ENCODE measurements around the gene PRKCZ. TPM values are rescaled to one million over a fixed set of nuclear protein-coding genes. Genes with fewer than 3 reads are reported as not detected.

The PRKCZ gene
- total and polyA plus RNA-seq, 2 of the 4 experiments (the other 2 are of a cell fraction), result 2.0 to 3.5 TPM

DNA sequence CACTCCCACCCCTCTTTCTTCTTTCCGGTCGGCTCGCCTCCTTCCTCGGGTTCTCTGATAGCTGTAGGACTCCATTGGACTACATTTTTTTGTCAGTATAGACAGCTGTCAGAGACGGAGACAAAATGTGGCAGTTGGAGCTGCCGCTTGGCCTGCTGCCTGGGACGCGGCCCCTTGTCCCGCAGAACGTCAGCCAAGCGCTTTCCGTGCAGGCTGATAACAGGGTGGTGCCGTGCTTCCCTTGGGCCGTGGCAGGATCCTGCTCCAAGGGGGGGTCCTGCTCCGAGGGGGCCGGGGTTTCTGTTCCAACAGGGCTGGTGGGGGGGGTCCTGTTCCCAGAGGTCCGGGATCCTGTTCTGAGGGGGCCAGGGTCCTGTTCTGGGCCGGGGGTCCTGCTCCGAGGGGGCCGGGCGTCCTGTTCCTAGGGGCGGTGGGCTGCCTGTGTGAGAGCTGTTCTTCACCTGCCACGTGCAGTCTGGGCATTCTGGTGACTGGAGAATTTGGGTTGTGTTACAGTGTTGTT is 182.8 kb downstream of the PRKCZ start:
- dilution Hi-C loops (cut with HindIII; ENCODE audit: low sequenced_read_pairs, unreplicated experiment), result no loop called here
- TF ChIP-seq, protein P1, sequence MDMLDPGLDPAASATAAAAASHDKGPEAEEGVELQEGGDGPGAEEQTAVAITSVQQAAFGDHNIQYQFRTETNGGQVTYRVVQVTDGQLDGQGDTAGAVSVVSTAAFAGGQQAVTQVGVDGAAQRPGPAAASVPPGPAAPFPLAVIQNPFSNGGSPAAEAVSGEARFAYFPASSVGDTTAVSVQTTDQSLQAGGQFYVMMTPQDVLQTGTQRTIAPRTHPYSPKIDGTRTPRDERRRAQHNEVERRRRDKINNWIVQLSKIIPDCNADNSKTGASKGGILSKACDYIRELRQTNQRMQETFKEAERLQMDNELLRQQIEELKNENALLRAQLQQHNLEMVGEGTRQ (IDR thresholded peaks at IDR 0.05; ENCODE audit: low read depth, low read length), result no peak
- no peak for TF ChIP-seq RAD21 (IDR thresholded peaks at IDR 0.05; ENCODE audit: low read length)

More for the DNA sequence above, 182.8 kb downstream of the PRKCZ start:
- no peak overlapping the region for H3K18ac ChIP-seq (ENCODE audit: low read depth, low read length)
- H4K20me1 ChIP-seq (ENCODE audit: insufficient read depth, low read length), result peaks cover 94% of the 10 kb centered on the region
- H3K27me3 ChIP-seq (ENCODE audit: control insufficient read depth, insufficient read depth, low read length), result no peaks in the 10 kb centered on the region
- H2BK20ac ChIP-seq (ENCODE audit: low read depth, low read length), result no peak overlapping the region
- H3K9me3 ChIP-seq (ENCODE audit: control insufficient read depth, insufficient read depth, low read length), result no peaks in the 10 kb centered on the region
- no peak overlapping the region for H2AK5ac ChIP-seq (ENCODE audit: low read depth, low read length)
- intact Hi-C loops (cut with micrococcal nuclease), result loop anchor here (5.0 kb wide), 1 partner anchor 44 kb away; no protein-coding TSS in a partner anchor
- in situ Hi-C loops (cut with MboI; ENCODE audit: low sequenced_read_pairs), result loop anchor here (5.0 kb wide), 1 partner anchor 36 kb away; no protein-coding TSS in a partner anchor
- peaks cover 0 to 24% of the 10 kb centered on the region in 2 experiments; a peak in 1 of 4 replicates for H3K79me1 ChIP-seq (ENCODE audit: low read depth in 1 of 2, low read length in 2 of 2)
- H3K4me1 ChIP-seq (ENCODE audit: control insufficient read depth, insufficient read depth, low read length), result peaks cover 37% of the 10 kb centered on the region
- peak overlapping the region; percentile 74; the same call in 1 of the 2 replicates for H3K27ac ChIP-seq (ENCODE audit: insufficient read depth, low read length)
- no peak overlapping the region; the same call in 1 of the 2 replicates for H4K5ac ChIP-seq (ENCODE audit: low read depth, low read length)
- no peak overlapping the region for H2BK15ac ChIP-seq (ENCODE audit: low read depth, low read length)
- no peak for ATAC-seq (ENCODE audit: low read depth)
- H2AFZ ChIP-seq (replicated peaks; ENCODE audit: low read length, poor library complexity), result peak overlapping the region; percentile 35
- no peak overlapping the region for H4K91ac ChIP-seq (ENCODE audit: insufficient read depth, low read depth, low read length)
- peak overlapping the region; percentile 38 for H3K9ac ChIP-seq (ENCODE audit: low read depth, low read length)
- peak overlapping the region; percentile 20; the same call in 1 of the 2 replicates for H3K23ac ChIP-seq (ENCODE audit: low read depth, low read length)
- H3K56ac ChIP-seq (ENCODE audit: extremely low read depth, insufficient read depth, low read length), result no peak overlapping the region
- POLR2A ChIA-PET (ENCODE audit: unreplicated experiment), result no interaction called here
- H3K4ac ChIP-seq (ENCODE audit: low read depth, low read length), result 0 out of 2 replicates have a peak overlapping the region, but pooled peaks have one; percentile 20
- peak overlapping the region; percentile 35 for H2BK5ac ChIP-seq (ENCODE audit: low read depth, low read length, poor library complexity, severe bottlenecking)
- H3K4me2 ChIP-seq (ENCODE audit: low read depth, low read length), result peak overlapping the region; percentile 85
- H3K36me3 ChIP-seq (ENCODE audit: control insufficient read depth, insufficient read depth, low read length), result peaks cover 6% of the 10 kb centered on the region; the same call in 1 of the 2 replicates
- no peak for DNase-seq
- H3K9me1 ChIP-seq (ENCODE audit: insufficient read depth, low read length), result peaks cover 13% of the 10 kb centered on the region
- H3K4me3 ChIP-seq (ENCODE audit: insufficient read depth, low read depth, low read length), result peak overlapping the region; percentile 31; the same call in 1 of the 2 replicates
- CTCF ChIA-PET, result interaction anchor here (0.6 to 1.3 kb wide), 4 partner anchors 38 to 189 kb away, joined by 3 to 5 read pairs (median 4); partner anchors contain the start of gene FAAP20
- WGBS, 2 experiments (ENCODE audit: extremely low coverage in 2 of 2, insufficient read length in 1 of 2), result 14% methylated on average over 6 of the region's 23 CpGs; no CpG with 5 or more reads in 1 of the 2 experiments
- BruUV-seq (replicated peaks), result no TSS peak
- H2BK120ac ChIP-seq (ENCODE audit: low read depth, low read length), result no peak overlapping the region
- 0 out of 4 replicates have a peak overlapping the region, but pooled peaks of 1 of the 2 experiments have one; percentile 36 for H4K8ac ChIP-seq (ENCODE audit: low read depth in 2 of 2, low read length in 2 of 2)
- H2AK9ac ChIP-seq (replicated peaks; ENCODE audit: low read depth, low read length, poor library complexity), result peak overlapping the region; percentile 87
- no peak overlapping the region; the same call in 1 of the 2 replicates for H3K14ac ChIP-seq (replicated peaks; ENCODE audit: low read depth, low read length)
